Activated CD4-positive, CD25-positive, alpha-beta regulatory T cell treated with anti-CD3 and anti-CD28 coated beads, Interleukin-2, amount 50 U/mL, for 72 hours (primary cell): ENCODE measurements around the gene POU2F1.
"Not testable (repeated sequence)": the region's sequence is repeated elsewhere in the genome, so short reads cannot be mapped to it uniquely, and the experiment has no call there.

Experiments
- DNase-seq: peaks from one replicate; pipeline ENCODE4 v3.0.0; 2021

POU2F1 gene

DNA sequence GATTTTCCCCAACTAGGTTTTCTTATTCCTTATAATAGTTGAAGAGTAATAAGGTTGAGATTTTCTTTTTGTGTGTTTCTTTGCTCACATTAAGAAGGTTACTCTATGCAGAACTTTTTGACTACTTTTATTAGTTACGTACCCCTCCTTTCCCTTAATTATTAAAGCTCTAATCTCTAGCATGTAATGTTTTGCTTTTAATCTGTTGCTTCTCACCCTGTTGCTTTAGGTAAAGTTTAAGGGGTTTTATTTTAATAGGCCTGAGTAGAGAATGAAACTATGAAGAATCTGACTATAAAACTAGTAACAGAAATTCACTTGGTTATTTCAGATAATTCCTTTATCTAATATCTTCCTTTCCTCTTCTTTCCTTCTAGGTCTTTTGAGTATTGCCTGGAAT, 53.4 kb downstream of the POU2F1 start:
- DNase-seq: no peak

DNA sequence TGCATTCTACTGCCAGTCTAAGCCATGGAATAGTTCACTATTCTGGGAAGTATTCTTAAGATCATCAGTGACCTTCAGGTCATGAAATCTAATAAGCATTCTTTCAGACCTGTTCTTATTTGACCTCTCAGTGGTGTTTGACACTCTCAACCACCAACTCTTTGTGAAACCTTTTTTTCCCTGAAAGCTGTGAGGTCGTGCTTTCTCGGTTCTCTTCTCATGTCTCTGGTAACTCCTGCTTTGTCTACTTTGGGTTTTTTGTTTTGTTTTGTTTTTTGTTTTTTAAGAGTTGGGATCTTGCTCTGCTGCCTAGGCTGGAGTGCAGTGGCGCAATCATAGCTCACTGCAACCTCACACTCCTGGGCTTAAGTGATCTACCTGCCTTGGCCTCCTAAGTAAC, 56.3 kb downstream of the POU2F1 start:
- no peak for DNase-seq

DNA sequence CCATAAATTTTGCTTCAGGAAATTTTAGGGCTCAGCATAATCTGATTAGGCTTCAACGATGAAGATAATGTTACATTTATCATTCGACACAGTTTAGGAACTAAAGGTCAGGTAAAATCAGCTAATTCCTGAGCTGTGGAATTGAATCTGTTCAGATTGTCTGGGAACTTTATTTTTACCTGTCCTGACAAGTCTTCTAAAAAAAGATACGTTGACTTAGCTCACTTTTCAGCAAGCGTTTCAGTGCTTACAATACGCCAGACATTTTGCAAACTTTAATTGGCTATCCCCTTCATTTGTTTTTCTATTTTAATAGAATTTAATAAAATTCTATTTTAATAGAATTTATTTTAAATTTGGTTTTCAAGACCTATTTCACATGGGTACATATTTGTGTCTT, 57.8 kb downstream of the POU2F1 start:
- no peak for DNase-seq

DNA sequence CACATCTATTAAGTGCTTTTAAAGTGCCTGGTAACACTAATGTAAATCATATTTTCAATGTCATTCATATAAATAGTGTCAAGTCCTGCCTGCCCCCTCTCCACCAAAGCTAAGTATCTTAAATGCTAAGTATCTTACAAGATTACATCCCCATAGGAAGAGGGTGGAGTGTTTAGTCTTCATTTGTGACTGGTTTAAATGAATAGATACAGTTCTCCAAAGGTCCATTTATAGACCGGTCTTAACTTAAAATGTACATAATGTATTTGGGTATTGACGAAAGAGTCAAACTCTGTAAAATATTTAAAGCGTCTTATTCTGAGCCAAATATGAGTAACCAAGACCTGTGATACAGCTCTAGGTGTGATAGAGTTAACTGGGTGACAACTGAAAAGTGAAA, 60.2 kb downstream of the POU2F1 start:
- DNase-seq: no peak

DNA sequence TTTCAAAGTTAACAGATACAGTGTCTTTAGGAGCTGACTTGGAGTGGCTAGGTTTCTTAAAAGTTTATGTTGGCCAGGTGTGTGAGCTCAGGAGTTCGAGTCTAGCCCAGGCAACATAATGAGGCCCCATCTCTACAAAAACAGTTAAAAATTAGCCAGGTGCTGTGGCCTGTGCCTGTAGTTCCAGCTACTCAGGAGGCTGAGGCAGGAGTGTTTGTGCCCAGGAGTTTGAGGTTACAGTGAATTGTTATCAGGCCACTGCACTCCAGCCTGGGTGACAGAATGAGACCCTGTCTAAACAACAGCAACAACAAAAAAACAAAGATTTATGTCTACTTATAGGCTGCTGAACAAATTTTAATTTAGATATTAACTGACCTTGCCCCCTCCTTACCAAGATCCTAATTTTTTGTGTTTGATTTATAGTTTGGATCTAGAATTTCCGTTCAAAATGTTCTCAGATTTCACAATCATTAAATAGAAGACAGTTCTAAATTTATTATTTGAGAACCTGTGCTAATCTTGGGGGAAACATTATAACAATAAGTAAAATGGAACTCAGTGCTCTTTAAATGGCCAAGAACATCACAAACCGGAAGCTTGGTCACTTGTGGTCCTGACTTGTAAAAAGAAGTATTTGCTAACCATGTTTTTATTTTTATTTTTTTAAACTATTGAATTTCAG, 67.8 kb downstream of the POU2F1 start:
- no peak for DNase-seq

DNA sequence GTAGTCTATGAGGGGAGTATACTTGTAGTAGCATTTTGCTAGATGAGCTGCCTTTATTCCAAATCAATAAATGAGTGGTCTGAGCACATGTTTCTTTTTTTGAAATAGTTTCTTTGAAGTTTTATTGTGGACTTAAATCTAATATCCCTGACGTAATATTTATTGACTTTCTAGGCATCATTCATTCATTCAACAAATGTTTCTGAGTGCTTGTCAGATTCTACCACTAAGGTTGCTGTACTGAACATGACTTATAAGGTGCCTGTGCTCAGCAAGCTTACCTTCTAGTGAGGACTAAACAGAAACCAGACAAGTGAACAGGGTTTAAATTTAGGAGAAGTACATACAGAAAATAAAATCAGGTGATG, 68.4 kb downstream of the POU2F1 start:
- no peak for DNase-seq

DNA sequence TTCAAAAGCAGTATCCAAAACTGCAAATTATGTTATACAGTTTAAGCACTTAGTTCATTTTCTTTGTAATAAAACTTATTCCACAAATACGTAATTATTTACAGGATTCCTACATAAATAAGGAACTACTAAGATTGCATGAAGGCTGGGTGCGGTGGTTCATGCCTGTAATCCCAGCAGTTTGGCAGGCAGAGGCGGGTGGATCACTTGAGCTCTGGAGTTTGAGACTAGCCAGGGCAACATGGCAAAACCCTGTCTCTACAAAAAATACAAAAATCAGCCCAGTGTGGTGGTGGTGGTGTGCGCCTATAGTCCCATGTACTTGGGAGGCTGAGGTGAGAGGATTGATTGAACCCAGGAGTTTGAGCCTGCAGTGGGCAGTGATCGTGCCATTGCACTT, 69.3 kb downstream of the POU2F1 start:
- DNase-seq: no peak

DNA sequence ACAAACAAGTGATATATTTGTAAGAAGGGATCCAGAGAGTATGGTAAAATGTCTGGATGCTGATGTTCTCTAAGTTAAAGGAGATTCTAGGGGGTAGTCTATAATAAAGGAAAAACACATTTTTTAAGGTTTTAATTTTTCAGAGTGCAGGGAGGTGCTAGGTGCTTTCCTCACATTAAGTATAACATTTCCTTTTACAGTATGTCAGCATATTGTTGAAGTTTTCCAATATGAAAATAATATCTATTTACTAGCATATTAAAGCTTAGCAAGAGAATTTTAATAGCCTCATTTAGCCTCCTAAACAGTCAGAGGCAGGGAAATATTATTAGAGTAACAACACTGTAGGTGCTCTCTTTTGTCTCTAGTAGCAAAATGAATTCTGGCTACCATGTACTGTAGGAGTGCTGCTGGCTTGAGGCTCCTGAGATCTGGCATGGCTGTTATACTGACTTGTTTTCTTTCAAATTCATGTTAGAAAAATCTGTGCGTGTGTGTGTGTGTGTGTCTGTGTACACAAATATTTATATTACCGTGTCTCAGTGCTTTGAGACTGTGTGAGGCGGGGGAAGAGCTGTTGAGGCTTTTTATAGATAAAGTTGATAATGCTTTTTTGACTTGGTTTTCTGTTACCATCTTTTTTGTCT, 71.0 kb downstream of the POU2F1 start:
- DNase-seq: no peak

DNA sequence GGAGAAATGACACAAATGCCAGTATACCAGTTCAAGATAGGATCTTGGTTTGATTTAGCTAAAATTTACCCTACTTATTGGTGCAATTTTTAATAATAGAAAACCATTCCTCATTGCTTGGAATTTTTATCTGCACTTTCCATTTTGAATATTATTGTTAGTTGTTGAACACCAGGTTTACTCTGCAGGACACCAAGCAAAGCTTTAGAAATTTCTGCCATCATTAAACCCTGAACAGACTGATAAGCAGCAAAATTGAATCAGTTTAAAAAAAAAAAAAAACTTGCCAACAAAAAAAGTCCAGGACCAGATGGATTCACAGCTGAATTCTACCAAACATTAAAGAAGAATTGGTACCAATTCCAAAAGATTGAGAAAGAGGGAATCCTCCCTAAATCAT, 71.5 kb downstream of the POU2F1 start:
- DNase-seq: no peak

DNA sequence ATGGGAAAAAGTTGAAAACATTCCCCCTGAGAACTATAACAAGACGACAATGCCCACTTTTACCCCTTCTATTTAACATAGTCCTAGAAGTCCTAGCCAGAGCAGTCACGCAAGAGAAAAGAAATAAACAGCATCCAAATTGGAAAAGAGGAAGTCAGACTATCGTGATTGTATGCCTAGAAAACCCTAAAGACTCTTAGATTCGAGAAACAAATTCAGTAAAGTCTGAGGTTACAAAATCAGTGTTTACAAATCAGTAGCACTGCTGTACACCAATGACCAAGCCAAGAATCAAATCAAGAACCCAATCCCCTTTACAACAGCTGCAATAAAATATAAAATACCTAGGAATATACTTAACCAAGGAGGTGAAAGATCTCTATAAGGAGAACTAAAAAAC, 72.4 kb downstream of the POU2F1 start:
- no peak for DNase-seq

DNA sequence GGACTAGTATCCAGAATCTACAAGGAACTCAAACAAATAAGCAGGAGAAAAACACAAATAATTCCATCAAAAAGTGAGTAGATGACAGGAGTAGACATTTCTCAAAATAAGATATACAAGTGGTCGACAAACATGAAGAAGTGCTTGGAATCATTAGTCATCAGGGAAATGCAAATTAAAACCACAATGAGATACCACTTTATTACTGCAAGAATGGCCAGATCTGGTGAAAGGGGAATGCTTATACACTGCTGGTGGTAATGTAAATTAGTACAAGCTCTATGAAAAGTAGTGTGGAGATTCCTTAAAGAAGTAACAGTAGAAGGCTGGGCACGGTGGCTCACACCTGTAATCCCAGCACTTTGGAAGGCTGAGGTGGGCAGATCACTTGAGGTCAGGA, 73.8 kb downstream of the POU2F1 start:
- no peak for DNase-seq

DNA sequence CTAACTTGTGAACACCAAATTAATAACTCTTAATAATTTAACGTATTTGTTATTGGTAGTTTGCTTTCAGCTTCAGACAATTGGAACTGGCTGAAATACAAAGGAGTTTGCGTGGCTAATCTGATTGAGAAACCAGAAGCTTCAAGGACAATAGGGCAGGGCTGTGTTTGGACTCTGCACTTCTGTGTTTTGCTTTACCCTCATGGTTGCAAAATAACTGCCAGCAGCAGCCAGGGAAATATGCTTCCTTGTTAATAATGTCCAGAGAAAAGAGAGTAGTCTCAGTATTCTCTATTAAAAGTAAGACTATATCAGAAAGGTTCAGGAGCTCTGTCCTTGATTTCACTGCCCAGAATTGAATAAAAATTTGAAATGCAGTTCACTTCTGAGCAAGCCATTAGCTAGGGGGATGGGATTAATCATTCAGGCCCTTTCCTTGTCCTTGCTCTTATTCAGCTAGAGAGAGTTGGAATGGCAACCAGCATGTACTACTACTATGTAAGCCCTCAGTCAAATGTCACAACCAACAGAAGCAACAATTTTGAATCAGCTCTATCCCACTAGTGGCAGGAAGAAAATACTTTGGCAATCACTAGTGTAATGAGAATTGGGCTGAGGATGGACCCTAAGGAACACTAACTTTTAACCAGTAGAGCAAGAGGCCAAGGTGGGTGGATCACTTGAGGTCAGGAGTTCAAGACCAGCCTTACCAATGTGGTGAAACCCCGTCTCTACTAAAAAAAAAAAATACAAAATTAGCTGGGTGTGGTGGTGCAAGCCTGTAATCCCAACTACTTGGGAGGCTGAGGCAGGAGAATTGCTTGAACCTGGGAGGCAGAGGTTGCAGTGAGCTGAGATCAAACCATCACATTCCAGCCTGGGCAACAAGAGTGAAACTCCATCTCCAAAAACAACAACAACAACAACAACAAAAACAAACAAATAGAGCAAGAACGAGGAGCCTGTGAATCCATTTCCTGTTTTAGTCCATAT, 76.8 kb downstream of the POU2F1 start:
- no peak for DNase-seq

DNA sequence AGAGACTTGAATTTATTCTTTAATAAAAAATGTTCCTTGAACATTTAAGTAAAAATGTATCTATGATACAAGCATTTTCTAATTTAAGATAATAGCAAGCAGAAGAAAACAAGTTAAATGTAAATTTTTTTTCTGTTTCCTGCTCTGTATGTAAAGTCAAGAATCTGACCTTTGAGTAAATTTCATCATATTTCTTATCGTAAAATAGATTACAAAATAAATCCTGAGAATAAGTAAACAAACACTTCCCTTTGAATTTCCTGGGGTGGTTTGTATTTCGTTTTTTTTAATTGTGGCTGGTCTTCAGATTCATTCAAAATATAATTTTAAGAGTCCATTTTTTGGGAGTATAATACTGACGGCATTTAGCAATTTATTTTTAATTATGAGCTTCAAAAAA, 77.6 kb downstream of the POU2F1 start:
- DNase-seq: no peak

DNA sequence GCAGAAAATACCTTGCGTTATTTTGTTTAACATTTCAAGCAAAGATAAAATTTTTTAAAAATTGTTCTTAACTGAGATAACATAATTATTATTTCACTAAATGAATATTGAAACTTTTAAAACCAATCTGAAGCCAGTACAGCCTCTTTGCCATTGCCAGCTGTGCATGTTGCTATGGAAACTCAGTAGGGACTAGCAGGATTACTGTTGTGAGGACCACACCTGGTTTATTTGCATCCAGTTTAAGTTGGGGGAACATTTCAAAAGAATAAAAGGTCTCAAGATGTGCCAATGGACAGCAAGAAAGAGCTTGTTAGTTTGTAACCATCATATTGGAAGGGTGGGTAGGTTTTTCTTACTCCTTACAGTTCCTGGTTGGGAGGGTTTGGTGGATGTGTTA, 80.7 kb downstream of the POU2F1 start:
- no peak for DNase-seq

DNA sequence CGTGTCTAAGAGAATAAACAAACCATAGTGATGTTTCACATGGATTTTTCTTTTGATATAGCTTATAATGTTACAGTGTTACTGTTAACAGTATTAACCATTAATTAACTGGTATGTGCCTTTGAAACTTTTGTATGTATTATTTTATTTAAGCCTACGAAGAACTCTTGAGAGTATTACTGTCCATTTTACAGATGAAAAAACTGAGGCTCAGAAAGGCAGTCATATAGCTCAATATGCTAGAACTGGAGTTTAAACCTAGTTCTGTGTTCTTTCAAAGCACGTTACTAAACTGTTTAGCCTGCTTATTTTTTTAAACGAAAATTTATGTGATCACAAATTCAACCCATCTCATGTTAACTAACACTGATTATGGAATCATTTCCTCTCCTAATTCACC, 83.5 kb downstream of the POU2F1 start:
- DNase-seq: no peak

DNA sequence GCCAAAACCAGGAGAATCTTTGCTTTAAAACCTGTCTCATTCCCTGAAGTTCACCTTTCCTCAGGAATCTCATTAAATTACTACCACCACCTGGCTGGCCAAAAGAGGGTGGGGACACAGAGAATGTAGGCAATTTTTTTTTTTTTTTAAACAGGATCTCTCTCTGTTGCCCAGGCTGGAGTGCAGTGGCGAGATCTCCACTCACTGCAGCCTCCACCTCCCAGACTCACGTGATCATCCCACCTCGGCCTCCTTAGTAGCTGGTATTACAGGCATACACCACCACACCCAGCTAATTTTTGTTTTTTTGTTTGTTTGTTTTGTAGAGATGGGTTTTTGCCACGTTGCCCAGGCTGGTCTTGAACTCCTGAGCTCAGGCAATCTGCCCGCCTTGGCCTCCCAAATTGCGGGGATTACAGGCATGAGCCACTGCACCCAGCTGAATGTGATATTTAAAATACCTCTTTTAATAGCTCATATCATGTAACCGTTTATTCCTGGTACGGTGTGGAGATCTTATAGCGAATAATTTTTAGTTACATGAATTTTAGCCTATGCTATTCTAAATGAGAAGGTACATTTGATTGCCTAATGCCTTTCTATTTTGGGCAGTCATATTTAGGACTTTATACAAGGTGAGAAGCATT, 84.5 kb downstream of the POU2F1 start:
- no peak for DNase-seq

DNA sequence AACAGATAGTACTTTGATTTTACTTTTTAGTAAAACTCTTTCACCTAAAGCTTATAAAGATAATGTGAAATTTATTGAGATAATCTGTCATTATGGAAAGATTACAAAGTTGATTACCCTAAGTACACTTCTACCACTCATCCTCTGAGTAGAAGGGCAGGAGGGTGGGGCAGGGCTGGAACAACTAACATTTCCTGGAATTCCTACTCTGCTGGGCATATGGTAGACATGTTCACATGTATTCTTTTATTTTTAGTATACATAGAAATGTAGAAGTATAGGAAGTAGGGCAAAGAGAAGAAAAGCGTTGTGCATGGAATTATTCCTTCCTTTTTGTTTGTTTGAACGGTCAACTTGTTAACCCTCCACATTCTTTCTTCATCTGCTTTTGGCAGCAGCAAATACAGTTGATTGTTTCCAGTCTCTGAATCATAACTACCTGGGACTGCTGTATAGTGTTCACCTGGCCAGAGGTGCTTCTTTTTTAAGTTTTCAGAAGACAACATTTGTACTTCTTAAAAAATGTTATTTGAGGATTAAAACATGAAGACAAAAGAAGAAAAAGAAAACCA, 85.1 kb downstream of the POU2F1 start:
- DNase-seq: no peak

DNA sequence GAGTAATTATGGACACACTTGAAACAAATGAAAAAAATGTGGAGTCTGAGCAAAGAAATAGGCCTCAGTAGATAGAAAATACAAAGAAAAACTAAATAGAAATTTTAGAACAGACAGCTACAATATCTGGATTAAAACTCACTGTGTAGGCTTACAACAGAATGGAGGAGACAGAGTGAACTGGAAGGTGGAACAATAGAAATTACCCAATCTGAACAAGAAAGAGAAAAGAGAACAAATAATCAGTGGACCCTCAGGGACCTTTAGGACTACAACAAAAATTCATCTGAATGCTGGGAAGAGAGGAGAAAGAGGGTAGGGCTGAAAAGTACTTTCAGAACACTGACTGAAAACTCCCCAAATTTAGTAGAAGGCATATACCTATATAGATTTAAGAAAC, 90.0 kb downstream of the POU2F1 start:
- DNase-seq: no peak

DNA sequence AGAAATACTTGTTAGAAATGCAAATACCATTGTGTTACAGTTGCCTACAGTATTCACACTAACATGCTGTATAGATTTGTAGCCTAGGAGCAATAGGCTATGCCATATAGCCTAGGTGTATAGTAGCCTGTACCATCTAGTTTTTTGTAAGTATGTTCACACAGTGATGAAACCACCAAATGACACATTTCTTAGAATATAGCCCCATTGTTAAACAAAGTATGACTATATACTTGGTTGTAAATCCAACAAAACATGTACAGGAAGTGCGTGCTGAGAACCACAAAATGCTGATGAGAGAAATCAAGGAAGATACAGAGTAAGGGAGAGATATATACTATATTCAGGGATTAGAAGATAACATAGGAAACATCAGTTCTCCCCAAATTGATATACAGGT, 92.2 kb downstream of the POU2F1 start:
- no peak for DNase-seq

DNA sequence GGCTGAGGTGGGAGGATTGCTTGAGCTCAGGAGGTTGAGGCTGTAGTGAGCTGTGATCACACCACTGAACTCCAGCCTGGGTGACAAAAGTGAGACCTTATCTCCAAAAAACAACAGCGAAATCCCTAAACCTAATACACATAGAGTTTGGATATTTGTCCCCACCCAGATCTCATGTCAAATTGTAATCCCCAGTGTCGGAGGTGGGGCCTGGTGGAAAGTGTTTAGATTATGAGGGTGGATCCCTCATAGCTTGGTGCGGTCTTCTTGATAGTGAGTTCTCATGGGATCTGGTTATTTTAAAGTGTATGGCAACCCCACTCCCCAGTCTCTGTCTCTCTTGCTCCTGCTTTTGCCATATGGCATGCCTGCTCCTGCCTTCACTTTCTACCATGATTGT, 94.0 kb downstream of the POU2F1 start:
- no peak for DNase-seq

DNA sequence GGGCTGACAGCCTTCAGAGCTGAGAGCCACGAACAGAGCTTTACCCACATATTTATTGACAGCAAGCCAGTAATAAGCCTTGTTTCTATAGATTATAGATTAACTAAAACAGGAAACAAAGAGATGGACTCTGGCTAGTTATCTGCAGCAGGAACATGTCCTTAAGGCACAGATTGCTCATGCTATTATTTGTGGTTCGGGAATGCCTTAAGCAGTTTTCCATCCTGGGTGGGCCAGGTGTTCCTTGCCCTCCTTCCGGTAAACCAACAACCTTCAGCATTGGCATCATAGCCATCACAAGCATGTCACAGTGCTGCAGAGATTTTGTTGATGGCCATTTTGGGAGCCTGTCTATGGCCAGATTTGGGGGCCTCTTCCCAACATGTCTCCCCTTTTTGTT, 96.8 kb downstream of the POU2F1 start:
- no peak for DNase-seq

DNA sequence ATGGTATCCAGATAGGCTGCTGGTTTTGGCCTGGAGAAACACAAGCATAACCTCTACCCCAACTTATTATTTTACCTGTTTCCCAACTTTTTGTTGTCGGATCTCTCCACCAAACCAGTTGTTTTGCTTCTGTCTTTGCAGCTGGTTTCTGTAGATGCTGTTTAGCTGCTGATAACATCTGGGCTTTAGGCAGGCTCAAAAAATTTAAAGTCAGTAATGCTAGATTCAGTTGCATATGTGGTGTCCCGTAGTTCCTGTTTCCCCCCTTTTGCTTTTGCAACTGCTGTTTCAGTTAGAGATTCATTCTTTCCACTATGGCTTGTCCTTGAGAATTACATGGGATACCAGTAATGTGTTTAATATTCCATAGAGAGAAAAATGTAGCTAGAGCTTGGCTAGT, 98.5 kb downstream of the POU2F1 start:
- not testable (repeated sequence) for DNase-seq

DNA sequence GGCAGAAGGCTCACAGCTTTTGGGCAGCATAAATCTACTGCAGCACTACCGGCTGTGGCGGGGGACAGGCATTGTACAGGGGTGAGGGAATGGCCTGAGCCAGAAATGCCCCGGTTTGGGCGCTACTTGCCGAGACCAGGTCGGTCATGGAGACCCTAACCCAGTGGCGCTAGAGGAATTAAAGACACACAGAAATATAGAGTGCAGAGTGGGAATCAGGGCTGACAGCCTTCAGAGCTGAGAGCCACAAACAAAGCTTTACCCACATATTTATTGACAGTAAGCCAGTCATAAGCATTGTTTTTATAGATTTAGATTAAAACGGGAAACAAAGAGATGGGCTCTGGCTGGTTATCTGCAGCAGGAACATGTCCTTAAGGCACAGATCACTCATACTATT, 101.8 kb downstream of the POU2F1 start:
- no peak for DNase-seq
